ENCODE data around the gene CMIP. TPM values are rescaled to one million over a fixed set of nuclear protein-coding genes. Genes with fewer than 3 reads are reported as not detected.

The CMIP gene
- total RNA-seq, 1 donor from 2014 or later: 19.1 TPM

DNA sequence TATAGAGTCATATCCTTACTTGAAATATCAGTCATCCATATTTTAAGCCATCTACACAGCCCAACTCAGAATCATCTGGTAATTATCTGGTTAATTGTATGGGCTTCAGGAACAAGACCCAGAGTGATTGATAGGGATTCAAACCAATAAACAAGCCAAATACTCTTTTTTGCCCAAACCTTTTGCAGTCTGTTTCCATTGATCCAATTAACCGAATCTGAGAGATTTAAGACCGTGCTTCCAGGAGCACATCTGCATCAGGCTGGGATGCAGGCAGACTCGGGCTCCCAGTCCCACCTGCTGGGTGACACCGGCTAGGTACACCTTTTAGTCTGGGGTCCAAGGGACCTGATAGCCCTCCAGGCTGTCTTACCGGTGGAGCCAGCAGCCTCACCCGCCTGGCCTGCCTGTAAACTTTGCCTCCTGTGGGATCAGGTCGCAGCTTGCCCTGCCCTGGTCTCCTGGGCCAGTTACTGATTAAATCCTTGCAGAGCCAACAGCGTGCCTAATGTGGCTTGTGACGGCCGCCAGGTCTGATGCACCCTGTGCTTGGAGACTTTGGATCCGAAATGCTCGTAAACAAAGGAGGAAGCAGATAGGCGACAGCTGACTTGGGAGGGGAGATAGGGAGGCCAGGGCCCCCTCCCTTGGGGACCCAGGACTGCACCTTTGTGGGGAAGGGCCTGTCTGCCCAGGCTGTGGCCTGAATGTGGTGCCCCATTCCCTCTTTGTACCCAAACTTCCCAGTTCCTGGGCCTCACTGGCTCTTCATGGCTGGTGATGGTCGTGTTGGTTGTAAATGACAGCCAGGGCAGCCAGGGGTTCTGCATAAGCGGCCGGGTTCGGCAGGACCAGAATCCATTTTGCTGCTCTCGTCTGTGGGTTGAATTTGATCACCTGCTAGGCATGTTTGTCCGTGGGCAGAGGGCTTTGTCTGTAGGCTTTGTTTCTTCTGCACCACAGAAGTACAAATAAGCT lies 3.8 kb downstream of the CMIP start:
- peak overlapping the region; percentile 93 for H3K4me3 ChIP-seq (ENCODE audit: low read depth, low read length)
- TF ChIP-seq, protein P1, sequence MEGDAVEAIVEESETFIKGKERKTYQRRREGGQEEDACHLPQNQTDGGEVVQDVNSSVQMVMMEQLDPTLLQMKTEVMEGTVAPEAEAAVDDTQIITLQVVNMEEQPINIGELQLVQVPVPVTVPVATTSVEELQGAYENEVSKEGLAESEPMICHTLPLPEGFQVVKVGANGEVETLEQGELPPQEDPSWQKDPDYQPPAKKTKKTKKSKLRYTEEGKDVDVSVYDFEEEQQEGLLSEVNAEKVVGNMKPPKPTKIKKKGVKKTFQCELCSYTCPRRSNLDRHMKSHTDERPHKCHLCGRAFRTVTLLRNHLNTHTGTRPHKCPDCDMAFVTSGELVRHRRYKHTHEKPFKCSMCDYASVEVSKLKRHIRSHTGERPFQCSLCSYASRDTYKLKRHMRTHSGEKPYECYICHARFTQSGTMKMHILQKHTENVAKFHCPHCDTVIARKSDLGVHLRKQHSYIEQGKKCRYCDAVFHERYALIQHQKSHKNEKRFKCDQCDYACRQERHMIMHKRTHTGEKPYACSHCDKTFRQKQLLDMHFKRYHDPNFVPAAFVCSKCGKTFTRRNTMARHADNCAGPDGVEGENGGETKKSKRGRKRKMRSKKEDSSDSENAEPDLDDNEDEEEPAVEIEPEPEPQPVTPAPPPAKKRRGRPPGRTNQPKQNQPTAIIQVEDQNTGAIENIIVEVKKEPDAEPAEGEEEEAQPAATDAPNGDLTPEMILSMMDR (conservative IDR thresholded peaks at IDR 0.05; ENCODE audit: low read depth, low read length): no peak
- no peak for DNase-seq (ENCODE audit: low read depth)

DNA sequence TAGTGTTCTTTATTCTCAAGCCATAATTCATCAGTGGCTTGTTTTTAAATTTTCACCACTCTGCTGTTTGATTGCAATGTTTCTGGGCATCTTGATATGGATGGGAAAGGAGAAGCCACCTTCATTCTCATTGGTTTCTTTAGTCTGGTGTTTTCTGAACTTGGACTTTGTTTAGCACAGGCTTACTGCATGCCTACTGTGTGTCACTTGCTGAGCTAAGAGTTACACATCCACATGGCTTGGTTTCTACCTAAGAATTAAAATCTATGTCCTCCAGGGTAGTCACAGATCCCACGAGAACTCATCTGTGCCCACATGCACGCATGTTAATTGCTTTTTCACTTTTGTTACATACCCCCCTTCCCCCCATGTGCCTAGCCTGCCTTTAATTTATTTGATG lies 4.6 kb downstream of the CMIP start:
- no peak overlapping the region for H3K4me3 ChIP-seq (ENCODE audit: low read depth, low read length)
- no peak for DNase-seq (ENCODE audit: low read depth)

DNA sequence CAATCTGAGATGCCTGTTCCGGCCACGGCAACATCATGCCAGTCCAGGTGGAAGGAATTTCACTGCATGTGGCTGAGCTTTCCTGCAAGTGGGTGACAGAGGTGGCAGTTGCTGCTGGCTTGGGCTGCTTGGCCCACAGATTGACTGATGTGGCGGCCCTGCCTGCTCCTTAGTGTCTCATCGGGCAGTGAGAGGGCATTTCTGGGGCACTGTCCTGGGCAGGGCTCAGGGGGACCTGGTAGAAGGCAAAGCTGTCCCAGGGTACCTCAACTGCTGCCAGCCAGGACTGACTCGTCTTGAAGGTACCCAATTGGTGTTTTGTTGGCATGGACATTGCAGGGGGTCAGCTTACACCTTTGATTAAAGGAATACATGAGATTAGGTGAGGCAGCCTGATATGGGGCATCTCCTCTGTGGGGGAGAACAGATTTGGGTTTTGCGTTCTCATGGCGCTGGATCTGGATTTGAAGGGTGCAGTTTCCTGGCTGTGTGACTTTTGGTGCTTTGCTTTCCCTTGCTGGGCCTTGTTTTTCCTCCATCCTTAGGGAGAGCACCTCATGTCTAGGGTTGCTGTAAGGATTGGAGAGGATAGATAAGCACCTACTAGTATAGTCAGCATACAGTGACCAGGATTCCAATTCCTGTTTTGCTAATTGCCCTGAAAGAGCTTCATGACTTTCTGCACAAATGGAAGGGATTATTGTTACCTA lies 5.4 kb downstream of the CMIP start:
- no peak for DNase-seq (ENCODE audit: low read depth)
- no peak overlapping the region for H3K4me3 ChIP-seq (ENCODE audit: low read depth, low read length)
- TF ChIP-seq, protein P1 (conservative IDR thresholded peaks at IDR 0.05; ENCODE audit: low read depth, low read length): no peak

More for the DNA sequence above, 4.6 kb downstream of the CMIP start:
- TF ChIP-seq, protein P1 (conservative IDR thresholded peaks at IDR 0.05; ENCODE audit: low read depth, low read length): no peak

DNA sequence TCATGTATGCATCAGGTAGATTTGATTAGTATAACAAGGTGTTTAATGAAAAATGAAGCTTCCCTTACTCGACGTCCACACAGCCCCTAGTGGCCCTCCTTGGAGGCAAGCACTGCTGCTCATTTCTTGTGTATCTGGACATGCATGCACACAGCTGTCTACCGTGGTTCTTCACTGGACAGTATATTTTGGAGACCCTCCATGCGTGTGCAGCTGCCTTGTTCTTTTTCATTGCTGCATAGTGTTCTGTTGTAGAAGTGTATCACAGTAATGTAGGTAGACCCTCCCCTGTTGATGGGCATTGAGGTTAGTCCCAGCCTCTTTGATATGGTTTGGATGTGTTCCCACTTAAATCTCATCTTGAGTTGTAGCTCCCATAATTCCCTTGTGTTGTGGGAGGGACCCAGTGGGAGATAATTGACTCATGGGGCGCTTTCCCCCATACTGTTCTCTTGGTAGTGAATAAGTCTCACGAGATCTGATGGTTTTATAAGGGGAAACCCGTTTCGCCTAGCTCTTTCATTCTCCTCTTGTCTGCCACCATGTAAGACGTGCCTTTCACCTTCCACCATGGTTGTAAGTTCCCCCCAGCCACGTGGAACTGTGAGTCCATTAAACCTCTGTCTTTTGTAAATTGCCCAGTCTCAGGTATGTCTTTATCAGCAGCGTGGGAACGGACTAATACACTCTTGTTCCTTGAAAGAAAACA lies 6.3 kb downstream of the CMIP start:
- DNase-seq (ENCODE audit: low read depth): no peak
- TF ChIP-seq, protein P1 (conservative IDR thresholded peaks at IDR 0.05; ENCODE audit: low read depth, low read length): peak; percentile 13
- no peak overlapping the region for H3K4me3 ChIP-seq (ENCODE audit: low read depth, low read length)

DNA sequence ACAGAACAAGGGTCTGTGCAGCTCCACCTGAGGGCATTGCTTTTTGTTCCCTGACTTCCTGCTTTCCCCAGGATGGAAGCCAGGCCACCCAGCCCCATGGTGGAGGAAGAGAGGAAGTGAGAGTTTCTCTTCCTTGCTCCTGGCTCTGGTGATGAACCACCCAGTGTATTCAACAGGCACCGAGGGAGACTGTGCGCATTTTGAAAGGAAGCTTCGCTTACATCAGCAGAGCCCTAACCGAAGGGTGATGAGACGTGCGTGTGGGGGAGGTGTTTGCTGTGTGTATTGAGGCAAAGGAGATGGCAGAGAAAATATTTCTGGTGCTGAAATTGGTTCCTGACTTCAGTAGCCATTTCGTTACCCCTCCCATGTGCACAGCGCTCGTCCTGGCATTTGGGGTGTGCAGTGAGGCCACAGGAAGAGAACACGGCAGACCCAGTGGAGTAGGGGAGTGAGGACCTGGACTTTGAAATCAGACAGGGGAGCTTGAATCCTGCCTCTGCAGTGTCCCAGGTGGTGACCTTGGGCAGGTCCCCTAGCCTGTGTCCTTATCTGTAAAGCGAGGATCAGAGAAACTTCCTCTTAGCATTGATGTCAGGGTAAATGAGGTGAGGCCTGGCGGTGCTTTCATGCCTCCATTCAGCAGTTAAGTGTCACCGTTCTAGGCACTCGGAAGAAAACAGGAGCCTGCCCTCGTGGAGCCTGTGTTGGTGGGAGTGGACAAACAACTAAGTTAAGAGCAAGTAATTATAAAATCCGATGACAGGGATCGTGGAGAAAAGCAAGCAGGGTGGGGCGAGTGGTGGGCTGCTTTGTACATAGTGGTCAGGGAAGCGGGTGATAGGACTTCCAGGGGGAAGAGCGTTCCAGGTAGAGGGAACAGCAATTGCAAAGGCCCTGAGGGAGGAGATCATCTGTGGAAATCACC lies 7.4 kb downstream of the CMIP start:
- no peak overlapping the region for H3K4me3 ChIP-seq (ENCODE audit: low read depth, low read length)
- TF ChIP-seq, protein P1 (conservative IDR thresholded peaks at IDR 0.05; ENCODE audit: low read depth, low read length): no peak
- no peak for DNase-seq (ENCODE audit: low read depth)
